GM13976 (cell line): Measurements from ENCODE around the gene ADAM30.
"Not testable (repeated sequence)": the region's sequence is repeated elsewhere in the genome, so short reads cannot be mapped to it uniquely, and the experiment has no call there.

Source experiments
- DNase-seq: peaks from one replicate; pipeline ENCODE4 v3.0.0; 2012; ENCODE audit warnings: low spot score
- in situ Hi-C: fragments of 300-500 bp; cut with MboI; formaldehyde crosslinking; loops from one replicate; pipeline ENCODE4 v1.12.0; 2022; ENCODE audit warnings: low sequenced_read_pairs, mixed read lengths, inconsistent platforms; ENCODE audit not compliant: unreplicated experiment
- TF ChIP-seq, protein P1 (sequence below): IDR thresholded peaks from 2 replicates; pipeline ENCODE4 v1.5.1; 2012; ENCODE audit warnings: borderline replicate concordance, mild to moderate bottlenecking; ENCODE audit not compliant: insufficient read depth; ENCODE audit errors: extremely low read depth, missing control alignments, control extremely low read depth

The ADAM30 gene

DNA sequence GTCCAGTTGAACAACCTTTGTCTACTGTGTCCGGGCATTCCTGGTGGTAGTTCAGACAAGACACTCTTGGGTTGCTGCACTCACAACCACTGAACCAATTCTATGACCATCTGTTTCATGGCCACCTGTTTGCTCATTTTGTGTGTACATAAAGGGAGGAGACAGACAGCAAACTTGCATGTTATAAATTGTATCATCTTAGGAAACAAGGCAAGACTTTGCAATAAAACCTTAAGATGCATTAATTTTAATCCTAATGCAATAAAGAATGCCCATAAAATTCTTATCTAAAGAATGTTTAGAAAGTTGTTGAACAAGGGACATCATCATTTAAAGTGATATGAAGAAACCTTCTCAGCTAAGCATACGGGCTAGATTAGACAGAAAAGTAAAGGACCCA is 34.8 kb downstream of the ADAM30 start:
- DNase-seq = no peak
- in situ Hi-C loops = no loop called here
- TF ChIP-seq, protein P1, sequence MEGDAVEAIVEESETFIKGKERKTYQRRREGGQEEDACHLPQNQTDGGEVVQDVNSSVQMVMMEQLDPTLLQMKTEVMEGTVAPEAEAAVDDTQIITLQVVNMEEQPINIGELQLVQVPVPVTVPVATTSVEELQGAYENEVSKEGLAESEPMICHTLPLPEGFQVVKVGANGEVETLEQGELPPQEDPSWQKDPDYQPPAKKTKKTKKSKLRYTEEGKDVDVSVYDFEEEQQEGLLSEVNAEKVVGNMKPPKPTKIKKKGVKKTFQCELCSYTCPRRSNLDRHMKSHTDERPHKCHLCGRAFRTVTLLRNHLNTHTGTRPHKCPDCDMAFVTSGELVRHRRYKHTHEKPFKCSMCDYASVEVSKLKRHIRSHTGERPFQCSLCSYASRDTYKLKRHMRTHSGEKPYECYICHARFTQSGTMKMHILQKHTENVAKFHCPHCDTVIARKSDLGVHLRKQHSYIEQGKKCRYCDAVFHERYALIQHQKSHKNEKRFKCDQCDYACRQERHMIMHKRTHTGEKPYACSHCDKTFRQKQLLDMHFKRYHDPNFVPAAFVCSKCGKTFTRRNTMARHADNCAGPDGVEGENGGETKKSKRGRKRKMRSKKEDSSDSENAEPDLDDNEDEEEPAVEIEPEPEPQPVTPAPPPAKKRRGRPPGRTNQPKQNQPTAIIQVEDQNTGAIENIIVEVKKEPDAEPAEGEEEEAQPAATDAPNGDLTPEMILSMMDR = no peak

DNA sequence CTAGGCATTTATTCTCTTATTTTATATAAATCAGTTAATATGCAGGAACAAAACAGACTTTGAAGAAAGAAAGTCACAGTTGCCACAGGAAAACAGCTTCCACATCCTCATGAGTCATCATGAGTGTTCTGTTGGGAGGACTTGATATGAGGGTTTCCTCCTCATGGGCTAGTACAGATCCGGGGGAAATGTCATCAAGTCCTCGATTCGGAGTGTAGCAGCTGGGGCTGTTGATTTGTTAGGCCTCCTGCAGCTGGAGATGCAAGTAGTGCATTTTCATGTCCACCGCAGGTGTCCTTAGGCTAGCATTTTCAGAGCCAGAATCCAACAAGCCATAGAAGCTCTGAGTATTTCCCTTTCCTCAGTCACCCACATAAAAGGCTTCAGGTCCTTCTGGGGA is 36.7 kb downstream of the ADAM30 start:
- TF ChIP-seq, protein P1 = no peak
- in situ Hi-C loops = no loop called here
- DNase-seq = no peak

DNA sequence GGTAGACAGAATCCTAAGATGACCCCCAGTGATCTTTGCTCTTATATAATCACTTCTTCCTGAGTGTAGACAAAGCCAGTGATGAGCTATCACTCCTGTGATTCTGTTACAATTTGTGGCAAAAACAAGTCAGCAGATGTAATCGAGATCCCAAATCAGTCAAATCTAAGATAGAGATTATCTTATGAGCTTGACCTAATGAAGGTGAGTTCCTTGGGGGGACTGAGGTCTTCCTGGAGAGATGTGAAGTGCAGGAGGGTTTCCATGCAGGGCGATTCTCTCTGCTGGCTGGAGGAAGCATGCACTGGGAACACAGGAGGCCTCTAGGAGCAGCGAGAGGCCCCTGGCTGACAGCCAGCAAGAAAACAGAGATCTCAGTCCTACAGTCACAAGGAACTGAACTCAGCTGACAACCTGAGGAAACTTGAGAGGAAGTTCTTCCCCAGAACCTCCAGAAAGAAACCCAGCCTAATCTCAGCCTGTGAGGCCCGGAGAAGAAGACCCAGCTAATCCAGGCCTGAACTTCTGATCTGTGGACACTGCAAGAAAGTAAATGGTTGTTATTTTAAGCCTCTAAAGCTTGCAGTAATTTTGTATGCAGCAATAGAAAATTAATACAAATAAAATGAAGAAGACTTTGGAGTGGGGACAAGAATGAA is 37.6 kb downstream of the ADAM30 start:
- DNase-seq, in situ Hi-C loops: not testable (repeated sequence)

DNA sequence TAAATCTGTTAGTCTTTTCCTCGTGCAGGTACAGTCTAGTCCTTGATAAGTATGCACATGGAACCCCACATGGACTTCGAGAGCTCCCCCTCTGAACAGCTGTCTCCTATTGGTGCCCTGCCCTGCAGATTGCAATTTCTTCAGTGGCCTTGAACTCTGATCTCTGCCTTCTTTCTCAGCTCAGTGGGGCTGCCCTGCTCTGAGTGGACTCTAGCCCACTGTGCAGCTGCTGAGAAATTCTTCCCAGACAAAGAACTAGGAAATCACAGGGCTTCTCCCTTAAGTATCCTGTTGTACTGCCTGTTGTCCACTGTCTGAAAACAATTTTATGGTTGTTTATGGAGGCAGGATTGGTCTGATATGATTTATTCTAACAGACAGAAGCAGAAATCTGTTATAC is 38.2 kb downstream of the ADAM30 start:
- TF ChIP-seq, protein P1 = no peak
- no peak for DNase-seq
- in situ Hi-C loops = no loop called here

DNA sequence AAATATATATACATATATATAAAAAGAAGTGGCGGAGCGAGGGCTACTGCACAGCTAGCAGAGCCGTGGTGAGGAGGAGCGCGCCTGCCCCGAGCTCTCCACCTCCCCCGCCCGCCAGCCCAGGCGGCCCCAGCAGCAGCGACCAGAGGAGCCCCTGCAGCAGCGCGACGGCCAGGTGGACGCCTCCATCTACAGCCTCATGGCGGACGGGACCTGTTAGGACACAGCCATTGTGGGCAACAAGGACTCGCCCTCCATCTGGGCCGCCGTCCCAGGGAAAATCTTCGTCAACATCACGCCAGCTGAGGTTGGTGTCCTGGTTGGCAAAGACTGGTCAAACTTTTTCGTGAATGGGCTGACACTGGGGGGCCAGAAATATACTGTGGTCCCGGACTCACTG is 43.2 kb downstream of the ADAM30 start:
- DNase-seq = no peak
- TF ChIP-seq, protein P1 = no peak
- in situ Hi-C loops = no loop called here

DNA sequence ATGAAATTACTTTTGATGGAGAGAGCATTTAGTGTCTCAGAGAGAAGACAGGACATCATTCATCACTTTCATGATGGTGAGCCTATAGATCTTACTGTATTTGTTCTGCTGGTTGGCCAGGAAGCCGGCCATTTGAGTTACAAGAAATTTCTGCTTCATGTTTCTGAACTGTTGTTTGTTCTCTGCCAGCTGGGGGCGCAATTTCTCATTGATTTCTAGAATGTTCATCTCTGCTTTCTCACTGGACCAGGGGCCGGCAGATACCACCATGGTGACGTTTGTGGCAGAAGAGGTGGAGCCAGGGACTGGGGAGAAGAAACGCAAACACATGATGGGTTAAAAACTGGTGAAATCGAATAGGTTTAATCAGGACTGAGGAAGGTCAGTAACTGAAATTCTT is 52.1 kb downstream of the ADAM30 start:
- DNase-seq, in situ Hi-C loops: not testable (repeated sequence)
